GM12891 (cell line): ENCODE data around the gene HOMER2.
"Not testable (repeated sequence)": the region's sequence is repeated elsewhere in the genome, so short reads cannot be mapped to it uniquely, and the experiment has no call there.

ENCODE experiments used
- DNase-seq: peaks from one replicate; pipeline ENCODE4 v3.0.0; 2011; ENCODE audit warnings: low spot score; ENCODE audit not compliant: insufficient read length
- FAIRE-seq: peaks from 2 replicates; lab custom pipeline; 2011; peaks lifted over from hg19 to GRCh38; lab: Jason Lieb, UNC
- PAX5 ChIP-seq: IDR thresholded peaks from 2 replicates; pipeline ENCODE4 v1.6.1; 2011; ENCODE audit warnings: low read length, moderate library complexity, mild to moderate bottlenecking; ENCODE audit not compliant: insufficient read depth, severe bottlenecking
- POLR2A ChIP-seq: IDR thresholded peaks from 2 replicates; pipeline ENCODE4 v1.6.1; 2011; ENCODE audit warnings: low read depth, low read length, control low read depth
- POLR2AphosphoS5 ChIP-seq: IDR thresholded peaks from 2 replicates; pipeline ENCODE4 v1.6.1; 2011; ENCODE audit warnings: low read depth, low read length, control low read depth
- POU2F2 ChIP-seq: IDR thresholded peaks from 2 replicates; pipeline ENCODE4 v1.6.1; 2011; ENCODE audit warnings: low read depth, mild to moderate bottlenecking, control low read depth, low read length, moderate library complexity
- SPI1 ChIP-seq: IDR thresholded peaks from 2 replicates; pipeline ENCODE4 v1.6.1; 2011; ENCODE audit warnings: low read depth, low read length, control low read depth
- TAF1 ChIP-seq: IDR thresholded peaks from 2 replicates; pipeline ENCODE4 v1.6.1; 2011; ENCODE audit warnings: low read depth, low read length, control low read depth

HOMER2 gene

GRCh38 chr15:82828075-82828474 is 124.4 kb downstream of the HOMER2 start:
- DNase-seq (no peak), FAIRE-seq (no peak)
- no peak for TF ChIP-seq SPI1
- no peak for TF ChIP-seq POU2F2
- no peak for TF ChIP-seq TAF1
- TF ChIP-seq POLR2A: no peak
- TF ChIP-seq PAX5: no peak
- TF ChIP-seq POLR2AphosphoS5: no peak

- FAIRE-seq: no peak
- TF ChIP-seq PAX5: no peak
- no peak for TF ChIP-seq POLR2A
- no peak for TF ChIP-seq SPI1
- no peak for TF ChIP-seq POU2F2
- no peak for TF ChIP-seq POLR2AphosphoS5
- no peak for TF ChIP-seq TAF1
- DNase-seq: no peak
Measured at GRCh38 chr15:82823049-82823448, 129.5 kb downstream of the HOMER2 start.

- not testable (repeated sequence) for FAIRE-seq, DNase-seq
Measured at GRCh38 chr15:82821851-82822250, 130.7 kb downstream of the HOMER2 start.

- not testable (repeated sequence) for DNase-seq, FAIRE-seq
Measured at GRCh38 chr15:82821396-82821795, 131.1 kb downstream of the HOMER2 start.

GRCh38 chr15:82820128-82820527 is 132.4 kb downstream of the HOMER2 start:
- DNase-seq (no peak), FAIRE-seq (no peak)
- TF ChIP-seq PAX5 (no peak), POU2F2 (no peak), SPI1 (no peak), TAF1 (no peak)

- DNase-seq: no peak
- TF ChIP-seq PAX5: no peak
- no peak for TF ChIP-seq SPI1
- no peak for TF ChIP-seq POLR2AphosphoS5
- TF ChIP-seq POLR2A: no peak
- TF ChIP-seq TAF1: no peak
- no peak for TF ChIP-seq POU2F2
- no peak for FAIRE-seq
Measured at GRCh38 chr15:82812994-82813393, 139.5 kb downstream of the HOMER2 start.

GRCh38 chr15:82810890-82811426 is 141.6 kb downstream of the HOMER2 start:
- FAIRE-seq (no peak), DNase-seq (no peak)
- TF ChIP-seq SPI1 (0 out of 2 replicates have a peak, but pooled peaks have one; percentile 31), POLR2A (no peak), POU2F2 (no peak)

- no peak for FAIRE-seq
- TF ChIP-seq POLR2AphosphoS5: no peak
- no peak; the same call in 1 of the 2 replicates for TF ChIP-seq POLR2A
- no peak for TF ChIP-seq TAF1
- no peak for TF ChIP-seq PAX5
- no peak for TF ChIP-seq SPI1
- TF ChIP-seq POU2F2: no peak
- no peak for DNase-seq
Measured at GRCh38 chr15:82810061-82810889, 142.2 kb downstream of the HOMER2 start.

GRCh38 chr15:82809308-82810060 is 143.0 kb downstream of the HOMER2 start, which contains the start of gene WHAMM:
TSS of gene WHAMM (plus strand) at chr15:82809628. CDS start at chr15:82809727, 99 bp downstream.
- FAIRE-seq (peak; percentile 95), DNase-seq (peak; percentile 74)
- TF ChIP-seq PAX5: no peak
- TF ChIP-seq POLR2A: peak; percentile 91
- TF ChIP-seq POU2F2: peak; percentile 73; the same call in 1 of the 2 replicates
- TF ChIP-seq POLR2AphosphoS5: peak; percentile 94
- TF ChIP-seq SPI1: no peak
- peak; percentile 81; the same call in 1 of the 2 replicates for TF ChIP-seq TAF1
